NCI-H128 (cell line): ENCODE measurements around the gene CYP2A6.
"Not testable (repeated sequence)": the region's sequence is repeated elsewhere in the genome, so short reads cannot be mapped to it uniquely, and the experiment has no call there.

ENCODE experiments used
- DNase-seq: peaks from one replicate; lab custom pipeline; 2025; ENCODE audit not compliant: unreplicated experiment; lab: John Stamatoyannopoulos, UW

CYP2A6 gene

DNA sequence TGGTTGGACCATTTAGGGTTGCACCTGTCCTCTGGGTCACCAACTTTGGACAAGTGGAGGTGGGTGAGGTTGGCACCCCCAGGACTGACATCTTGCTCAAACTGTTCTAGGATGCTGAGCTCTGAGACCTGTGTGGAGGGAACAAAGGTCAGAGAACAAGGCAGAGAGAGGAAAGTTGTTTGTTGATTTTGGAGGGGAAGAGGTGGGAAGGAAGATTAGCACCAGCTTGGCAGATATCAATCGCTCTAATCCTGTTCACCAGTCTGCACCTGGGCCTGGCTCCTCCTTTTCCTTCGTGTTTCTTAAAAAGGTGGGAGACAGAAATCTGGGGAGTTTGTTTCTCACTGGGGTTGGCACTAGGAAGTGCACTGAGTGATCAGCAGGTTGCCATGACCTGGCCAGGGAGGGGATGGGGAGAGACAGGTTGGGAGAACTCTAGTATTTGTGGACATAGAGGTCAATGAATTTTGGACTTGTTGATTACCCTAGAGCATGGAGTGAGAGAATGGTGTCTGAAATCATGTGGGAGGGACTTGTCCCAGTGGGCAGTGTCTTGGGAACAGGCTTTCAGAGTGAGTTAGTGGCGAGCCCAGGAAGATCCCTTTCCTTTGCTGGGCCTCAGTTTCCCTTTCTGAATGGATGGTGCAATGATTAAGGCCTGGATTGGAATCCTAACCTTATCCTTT lies 2.4 kb upstream of the CYP2A6 start:
- not testable (repeated sequence) for DNase-seq

DNA sequence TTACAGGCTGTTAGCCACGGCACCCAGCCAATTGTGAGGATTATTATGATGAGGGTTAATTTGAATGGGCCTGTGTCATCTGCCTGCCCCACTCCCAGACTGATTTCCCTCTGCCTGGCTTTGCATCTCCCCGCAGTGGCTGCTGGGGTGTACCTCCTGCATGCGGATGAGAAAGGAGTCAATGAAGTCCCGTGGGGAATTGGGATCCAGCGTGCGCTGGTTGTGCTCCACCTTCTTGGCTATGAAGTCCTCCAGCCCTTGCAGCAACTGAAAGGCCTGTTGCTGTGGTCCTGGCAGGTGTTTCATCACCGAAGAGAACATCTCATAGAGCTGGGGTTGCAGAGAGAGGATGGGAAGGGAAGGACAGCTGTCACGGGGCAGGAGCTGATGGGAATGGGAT lies 3.5 kb downstream of the CYP2A6 start:
- not testable (repeated sequence) for DNase-seq

DNA sequence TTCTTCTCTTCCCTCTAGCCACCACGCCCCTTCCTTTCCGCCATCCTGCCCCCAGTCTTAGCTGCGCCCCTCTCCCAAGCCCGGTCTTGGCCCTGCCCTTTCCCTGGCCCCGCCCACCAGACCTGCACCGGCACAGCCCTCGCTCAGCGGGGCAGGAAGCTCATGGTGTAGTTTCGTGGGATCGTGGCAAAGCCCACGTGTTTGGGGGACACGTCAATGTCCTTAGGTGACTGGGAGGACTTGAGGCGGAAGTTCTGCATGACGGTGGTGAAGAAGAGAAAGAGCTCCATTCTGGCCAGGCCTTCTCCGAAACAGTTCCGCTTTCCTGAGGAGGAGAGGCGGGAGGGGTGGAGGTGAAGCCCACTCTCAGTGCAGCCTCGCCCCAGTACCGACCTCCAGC lies 6.6 kb downstream of the CYP2A6 start:
- not testable (repeated sequence) for DNase-seq

DNA sequence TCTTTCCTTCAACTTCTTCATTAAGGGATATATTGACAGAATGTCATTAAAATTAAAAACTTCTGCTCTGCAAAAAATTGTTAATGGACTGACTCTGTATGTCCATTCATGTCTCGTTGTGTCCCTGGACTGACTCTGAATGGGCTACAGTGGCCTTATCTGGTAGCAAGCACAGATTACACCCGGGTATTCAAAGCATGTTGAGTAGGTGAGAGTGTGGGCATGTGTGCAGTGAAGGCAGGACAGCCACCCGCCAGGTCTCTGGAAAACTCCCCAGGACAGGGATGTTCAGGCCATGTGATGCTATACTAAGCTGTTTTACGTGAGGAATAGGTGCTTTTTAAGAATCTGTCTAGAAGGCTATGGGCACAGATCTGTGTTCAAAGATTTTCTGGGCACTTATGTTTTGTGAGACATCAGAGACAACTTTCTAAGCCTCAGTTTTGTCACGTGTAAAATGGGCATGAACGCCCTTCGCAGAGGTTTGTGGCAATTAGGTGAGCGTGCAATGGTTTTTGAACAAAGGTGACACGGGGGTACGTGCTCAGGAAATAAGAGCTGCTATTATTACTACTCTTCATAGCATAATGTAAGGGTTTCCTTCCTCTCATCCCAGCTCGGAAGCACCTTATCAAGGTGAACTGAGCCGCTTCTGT lies 7.1 kb downstream of the CYP2A6 start:
- DNase-seq: not testable (repeated sequence)

DNA sequence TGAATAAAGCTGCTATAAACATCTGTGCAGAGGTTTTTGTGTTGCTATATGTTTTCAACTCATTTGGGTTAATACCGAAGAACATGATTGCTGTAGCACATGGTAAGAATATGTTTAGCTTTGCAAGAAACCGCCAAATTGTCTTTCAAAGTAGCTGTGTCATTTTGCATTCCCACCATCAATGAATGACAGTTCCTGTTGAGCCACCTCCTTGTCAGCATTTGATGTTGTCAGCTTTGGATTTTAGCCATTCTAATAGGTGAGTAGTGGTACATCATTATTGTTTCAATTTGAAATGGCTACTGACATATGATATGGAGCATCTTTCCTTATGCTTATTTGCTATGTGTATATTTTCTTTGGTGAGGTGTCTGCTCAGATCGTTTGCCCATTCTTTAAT lies 8.2 kb downstream of the CYP2A6 start:
- not testable (repeated sequence) for DNase-seq

DNA sequence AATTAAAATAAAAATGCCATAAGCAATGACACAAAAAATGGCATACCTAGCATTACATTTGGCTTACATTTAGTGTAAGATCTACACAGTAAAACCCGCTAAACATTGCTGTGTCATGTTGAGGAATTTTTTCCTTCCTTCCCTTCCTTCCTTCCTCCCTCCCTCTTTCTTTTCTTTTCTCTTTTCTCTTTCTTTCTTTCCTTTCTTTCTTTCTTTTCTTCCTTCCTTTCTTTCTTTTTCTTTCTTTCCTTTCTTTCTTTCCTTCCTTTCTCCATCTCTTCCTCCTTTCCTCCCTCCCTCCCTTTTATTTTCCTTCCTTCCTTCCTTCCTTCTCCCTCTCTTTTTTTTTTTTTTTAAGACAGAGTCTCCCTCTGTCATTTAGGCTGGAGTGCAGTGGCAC lies 11.8 kb downstream of the CYP2A6 start:
- DNase-seq: not testable (repeated sequence)

DNA sequence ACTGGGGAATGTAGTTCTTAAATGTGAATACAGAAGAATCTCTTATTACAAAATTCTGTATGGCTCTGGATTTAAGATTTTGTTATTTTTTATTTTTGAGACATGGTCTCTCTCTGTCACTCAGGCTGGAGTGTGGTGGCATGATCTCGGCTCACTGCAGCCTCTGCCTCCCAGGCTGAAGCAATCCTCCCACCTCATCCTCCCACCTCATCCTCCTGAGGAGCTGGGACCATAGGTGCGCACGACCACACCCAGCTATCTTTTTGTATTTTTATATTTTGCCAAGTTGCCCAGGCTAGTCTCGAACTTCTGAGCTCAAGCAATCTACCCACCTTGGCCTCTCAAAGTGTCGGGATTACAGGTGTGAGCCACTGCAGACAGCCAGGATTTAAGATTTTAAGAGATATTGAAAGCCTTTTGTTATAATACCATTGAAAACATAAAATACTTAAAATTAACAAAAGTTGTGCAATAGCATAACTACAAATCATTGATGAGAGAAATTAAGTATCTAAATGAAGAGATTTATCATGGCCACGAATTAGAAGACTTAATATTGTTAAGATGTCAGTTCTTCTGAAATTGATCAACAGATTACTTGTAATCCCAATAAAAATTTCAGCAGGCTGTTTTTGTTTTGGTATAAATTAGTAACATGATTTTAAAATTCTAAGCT lies 13.4 kb downstream of the CYP2A6 start:
- no peak for DNase-seq

DNA sequence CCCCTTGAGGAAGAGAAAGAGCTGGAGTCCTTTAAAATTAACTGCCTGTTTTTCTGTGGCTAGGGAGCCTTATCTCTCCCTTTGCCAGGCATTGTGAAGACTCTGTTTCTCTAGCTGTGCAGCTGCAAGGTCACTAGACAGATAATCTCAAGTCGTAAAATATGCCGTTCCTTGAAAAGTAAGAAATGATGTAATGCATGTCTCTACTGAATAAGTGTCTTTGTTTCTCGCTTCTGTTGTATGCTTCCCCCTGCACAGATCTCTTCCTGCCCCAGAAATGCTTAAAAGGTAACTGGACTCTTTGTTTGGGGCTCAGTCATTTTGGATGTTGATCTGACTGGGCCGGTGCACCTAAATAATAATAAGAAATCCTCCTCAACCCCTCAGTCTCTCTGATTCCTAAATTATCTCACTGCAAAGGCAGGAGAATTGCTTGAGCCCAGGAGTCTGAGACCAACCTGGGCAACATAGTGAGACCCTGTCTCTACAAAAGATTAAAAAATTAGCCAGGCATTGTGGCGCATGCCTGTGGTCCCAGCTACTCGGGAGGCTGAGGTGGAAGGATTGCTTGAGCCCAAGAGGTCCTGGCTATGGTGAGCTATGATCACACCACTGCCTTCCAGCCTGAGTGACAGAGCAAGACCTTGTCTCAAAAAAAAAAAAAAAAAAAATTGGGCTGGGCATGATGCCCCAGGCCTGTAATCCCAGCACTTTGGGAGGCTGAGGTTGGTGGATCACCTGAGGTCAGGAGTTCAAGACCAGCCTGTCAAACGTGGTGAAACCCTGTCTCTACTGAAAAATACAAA lies 16.3 kb downstream of the CYP2A6 start:
- not testable (repeated sequence) for DNase-seq

DNA sequence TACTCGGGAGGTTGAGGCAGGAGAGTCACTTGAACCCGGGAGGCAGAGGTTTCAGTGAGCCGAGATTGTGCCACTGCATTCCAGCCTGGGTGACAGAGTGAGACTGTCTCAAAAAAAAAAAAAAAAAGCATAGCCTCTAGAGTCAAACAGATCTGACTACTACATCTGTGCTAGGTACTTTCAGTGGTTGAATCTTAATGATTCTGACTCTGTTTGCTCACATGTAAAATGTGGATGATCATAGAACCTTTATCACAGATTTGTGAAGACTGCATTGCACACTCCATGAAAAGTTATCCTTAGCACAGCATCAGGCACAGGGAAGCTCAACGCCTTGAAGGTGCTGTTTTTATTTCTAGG lies 17.8 kb downstream of the CYP2A6 start:
- not testable (repeated sequence) for DNase-seq

DNA sequence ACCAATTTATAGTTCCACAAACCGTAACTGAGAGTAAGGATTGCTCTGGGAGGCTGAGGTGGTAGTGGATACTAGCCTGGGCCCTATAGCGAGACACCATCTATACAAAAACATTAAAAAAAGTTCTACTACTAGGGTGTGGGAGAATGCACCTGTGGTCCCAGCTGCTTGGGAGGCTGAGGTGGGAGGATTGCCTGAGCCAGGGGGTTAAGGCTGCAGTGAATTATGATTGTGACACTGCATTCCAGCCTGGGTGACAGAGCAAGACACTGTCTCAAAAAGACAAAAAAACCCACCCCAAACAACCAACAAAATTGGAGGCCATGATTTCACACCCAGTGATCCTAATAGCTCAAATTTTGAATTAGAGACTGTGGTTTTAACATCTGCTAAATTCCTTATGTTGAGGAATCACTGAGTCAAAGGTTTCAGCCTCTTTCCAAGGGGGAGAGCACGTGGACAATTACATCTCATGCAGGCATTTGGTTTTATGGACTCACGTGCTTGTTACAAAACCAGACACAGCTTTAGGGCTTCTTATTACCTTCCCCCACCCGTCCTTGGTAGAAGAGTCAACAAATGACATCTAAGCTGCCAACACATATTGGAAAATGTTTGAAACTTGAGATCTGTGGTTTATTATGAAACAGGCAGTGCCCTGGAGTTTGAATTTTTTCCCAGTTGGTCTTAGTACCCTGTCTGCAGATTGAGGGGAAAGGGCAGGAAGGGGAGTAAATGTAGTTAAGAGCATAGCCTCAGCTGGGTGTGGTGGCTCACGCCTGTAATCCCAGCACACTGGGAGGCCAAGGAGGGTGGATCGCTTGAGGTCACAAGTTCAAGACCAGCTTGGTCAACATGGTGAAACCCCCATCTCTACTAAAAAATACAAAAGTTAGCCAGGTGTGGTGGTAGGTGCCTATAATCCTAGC lies 18.5 kb downstream of the CYP2A6 start:
- DNase-seq: no peak

DNA sequence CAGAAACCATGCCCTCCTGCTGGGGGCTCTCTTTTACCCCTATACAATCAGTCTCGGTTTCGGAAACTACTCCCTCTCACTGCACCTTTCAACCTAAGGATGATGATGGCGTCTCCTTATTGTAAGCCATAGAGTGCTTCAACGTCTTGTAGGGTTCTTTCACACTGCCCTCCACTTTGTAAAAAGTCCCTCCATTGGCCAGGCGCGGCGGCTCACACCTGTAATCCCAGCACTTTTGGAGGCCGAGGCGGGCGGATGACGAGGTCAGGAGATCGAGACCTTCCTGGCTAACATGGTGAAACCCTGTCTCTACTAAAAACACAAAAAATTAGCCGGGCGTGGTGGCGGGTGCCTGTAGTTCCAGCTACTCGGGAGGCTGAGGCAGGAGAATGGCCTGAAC lies 19.5 kb downstream of the CYP2A6 start:
- not testable (repeated sequence) for DNase-seq

DNA sequence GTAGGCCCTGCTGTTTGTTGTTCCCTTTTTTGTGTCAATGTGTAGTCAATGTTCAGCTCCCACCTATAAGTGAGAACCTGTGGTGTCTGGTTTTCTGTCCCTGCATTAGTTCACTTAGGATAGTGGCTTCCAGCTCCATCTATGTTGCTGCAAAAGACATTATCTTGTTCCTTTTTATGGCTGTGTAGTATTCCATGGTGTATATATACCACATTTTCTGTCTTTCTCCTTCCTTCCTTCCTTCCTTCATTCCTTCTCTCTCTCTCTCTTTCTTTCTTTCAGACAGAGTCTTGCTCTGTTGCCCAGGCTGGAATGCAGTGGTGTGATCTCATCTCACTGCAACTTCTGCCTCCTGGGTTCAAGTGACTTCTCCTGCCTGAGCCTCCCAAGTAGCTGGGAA lies 21.0 kb downstream of the CYP2A6 start:
- no peak for DNase-seq

DNA sequence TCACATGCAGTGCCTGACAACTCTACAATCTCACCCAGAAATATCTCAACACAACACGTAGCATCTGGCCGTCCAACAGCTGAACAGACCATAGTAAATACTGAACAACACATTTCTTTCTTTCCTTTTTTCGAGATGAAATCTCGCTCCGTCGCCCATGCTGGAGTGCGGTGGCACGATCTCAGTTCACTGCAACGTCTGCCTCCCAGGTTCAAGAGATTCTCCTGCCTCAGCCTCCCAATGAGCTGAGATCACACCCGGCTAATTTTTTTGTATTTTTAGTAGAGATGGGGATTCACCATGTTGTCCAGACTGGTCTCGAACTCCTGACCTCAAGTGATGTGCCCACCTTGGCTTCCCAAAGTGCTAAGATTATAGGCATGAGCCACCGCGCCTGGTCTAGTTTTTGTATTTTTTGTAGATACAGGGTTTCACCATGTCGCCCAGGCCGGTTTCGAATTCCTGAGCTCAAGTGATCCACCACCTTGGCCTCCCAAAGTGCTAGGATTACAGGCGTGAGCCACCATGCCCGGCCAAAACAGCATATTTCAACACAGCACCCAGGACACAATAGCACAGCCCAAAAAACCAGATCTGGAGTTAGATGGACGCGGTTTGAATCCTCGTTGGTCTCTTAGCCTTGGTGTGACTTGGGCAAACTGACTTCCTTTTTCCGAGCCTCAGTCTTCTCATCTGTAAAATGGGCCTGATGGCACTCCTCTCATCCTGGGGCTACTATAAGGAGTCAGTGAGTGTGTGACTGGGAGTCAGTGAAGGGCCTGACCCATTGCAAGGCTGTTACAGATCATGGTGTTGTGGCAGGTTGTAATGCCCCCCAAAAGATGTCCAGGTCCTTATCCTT lies 22.6 kb downstream of the CYP2A6 start:
- DNase-seq: no peak

DNA sequence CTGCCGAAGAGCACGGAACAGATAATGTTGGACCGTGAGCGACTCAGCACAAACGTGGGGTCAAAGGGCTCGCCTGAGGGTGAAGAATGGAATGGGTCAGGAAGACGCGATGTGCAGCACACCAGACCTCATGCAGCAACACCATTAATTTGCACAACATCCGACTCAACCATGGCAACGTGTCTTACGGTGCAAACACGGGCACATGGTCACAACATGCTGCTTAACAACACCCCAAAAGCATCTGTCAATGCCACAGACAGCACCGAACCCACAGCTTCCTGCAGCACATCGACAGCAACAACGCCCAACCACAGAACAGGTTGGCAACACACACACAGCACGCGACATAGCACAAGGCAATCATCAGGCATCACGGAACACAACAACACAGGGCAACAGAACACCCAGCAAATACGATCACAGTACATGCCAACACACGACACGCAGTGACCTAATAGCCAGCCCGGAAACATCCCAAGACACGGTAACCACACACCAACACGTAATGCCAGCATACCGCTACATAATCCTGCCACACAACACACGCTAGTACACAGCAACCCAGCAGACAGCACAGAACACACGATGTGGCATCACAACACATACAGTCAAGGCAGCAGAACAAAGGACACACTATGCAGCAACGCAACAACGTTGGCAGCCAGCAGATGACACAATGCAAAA lies 23.4 kb downstream of the CYP2A6 start:
- not testable (repeated sequence) for DNase-seq

DNA sequence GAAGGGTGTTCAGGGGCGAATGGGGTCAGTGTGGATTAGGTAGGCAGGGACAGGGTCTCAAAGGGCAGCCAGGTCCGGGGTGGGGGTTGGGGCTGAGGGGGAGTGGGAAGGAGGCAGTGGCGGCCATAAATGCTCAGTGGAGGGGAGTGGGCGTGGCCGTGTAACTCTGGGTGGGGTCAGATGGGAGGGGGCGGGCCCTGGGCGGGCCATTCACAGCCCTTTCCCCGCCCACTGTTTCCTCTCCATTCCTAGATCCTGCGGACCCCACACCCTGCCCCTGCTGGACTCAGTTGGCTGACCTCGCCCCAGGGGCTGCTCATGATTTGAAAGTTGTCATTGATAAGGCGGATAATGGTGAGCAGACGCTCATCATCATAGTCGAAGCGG lies 23.9 kb downstream of the CYP2A6 start:
- not testable (repeated sequence) for DNase-seq

DNA sequence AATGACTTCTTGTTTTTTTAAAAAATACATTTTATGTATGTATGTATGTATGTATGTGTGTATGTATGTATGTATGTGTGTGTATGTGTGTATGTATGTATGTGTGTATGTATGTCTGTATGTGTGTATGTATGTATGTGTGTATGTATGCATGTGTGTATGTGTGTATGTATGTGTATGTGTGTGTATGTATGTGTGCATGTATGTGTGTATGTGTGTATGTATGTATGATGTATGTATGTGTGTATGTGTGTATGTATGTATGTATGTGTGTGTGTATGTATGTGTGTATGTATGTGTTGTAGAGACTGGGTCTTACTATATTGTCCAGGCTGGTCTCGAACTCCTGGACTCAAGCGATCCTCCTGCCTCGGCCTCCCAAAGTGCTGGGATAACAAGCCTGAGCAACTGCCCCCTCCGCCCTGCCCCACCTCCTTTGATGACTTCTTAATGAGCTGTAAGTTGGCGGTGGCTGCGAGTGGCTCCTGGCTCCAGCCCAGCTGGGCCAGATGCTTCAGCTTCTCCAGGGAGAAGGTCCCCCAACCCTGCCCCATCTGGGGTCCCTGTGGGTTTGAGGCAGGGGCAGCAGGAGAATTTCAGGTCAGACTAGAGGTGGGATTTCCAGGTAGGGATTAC lies 24.7 kb downstream of the CYP2A6 start:
- DNase-seq: not testable (repeated sequence)

DNA sequence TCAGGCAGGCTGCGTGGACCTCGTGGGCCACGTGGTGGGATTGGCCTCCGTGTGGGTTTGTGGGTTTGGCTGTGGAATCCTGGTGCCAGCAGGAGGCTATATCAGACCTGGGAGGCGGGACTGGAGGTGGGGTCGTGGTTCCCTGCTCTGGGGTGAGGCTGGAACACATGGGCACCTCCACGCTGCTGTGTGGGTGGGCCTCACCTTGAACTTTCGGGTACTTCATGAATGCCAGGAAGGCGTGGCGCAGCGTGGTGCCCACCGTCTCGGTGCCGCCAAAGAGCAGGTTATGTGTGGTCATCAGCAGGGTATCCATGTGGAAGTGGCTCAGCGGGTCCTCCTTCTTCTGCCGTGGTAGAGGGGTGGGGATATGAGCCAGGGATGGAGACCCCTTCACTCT lies 25.3 kb downstream of the CYP2A6 start:
- DNase-seq: not testable (repeated sequence)
